Measurements from ENCODE around the gene HYPK.

Gene HYPK

GRCh38 chr15:43800286-43801141, at the start of gene HYPK:
HYPK (plus strand) TSS chr15:43800599; CDS start chr15:43800623, 24 bp downstream.
- TF ChIP-seq GATA2 (IDR thresholded peaks at IDR 0.05; ENCODE audit: low read depth, low read length) (no peak), GATA3 (IDR thresholded peaks at IDR 0.05; ENCODE audit: low read depth, low read length) (no peak)

- TF ChIP-seq GATA3 (IDR thresholded peaks at IDR 0.05; ENCODE audit: low read depth, low read length) (no peak), GATA2 (IDR thresholded peaks at IDR 0.05; ENCODE audit: low read depth, low read length) (no peak)
These were observed 48.5 kb upstream of the HYPK start for GRCh38 chr15:43751885-43752284.

- TF ChIP-seq GATA3 (IDR thresholded peaks at IDR 0.05; ENCODE audit: low read depth, low read length) (no peak), GATA2 (IDR thresholded peaks at IDR 0.05; ENCODE audit: low read depth, low read length) (no peak)
These were observed 37.6 kb upstream of the HYPK start for GRCh38 chr15:43762824-43763223.

- TF ChIP-seq GATA3 (IDR thresholded peaks at IDR 0.05; ENCODE audit: low read depth, low read length) (peak; percentile 79), GATA2 (IDR thresholded peaks at IDR 0.05; ENCODE audit: low read depth, low read length) (peak; percentile 65)
These were observed 36.5 kb upstream of the HYPK start for GRCh38 chr15:43763819-43764446.

GRCh38 chr15:43769584-43770228, 30.7 kb upstream of the HYPK start:
- no peak for TF ChIP-seq GATA2 (IDR thresholded peaks at IDR 0.05; ENCODE audit: low read depth, low read length)
- TF ChIP-seq GATA3 (IDR thresholded peaks at IDR 0.05; ENCODE audit: low read depth, low read length) = no peak

GRCh38 chr15:43771816-43772215, 28.6 kb upstream of the HYPK start:
- TF ChIP-seq GATA2 (IDR thresholded peaks at IDR 0.05; ENCODE audit: low read depth, low read length) = no peak
- TF ChIP-seq GATA3 (IDR thresholded peaks at IDR 0.05; ENCODE audit: low read depth, low read length) = no peak

- TF ChIP-seq GATA2 (IDR thresholded peaks at IDR 0.05; ENCODE audit: low read depth, low read length) (no peak), GATA3 (IDR thresholded peaks at IDR 0.05; ENCODE audit: low read depth, low read length) (no peak)
These were observed 27.8 kb upstream of the HYPK start for GRCh38 chr15:43772624-43773023.

- TF ChIP-seq GATA3 (IDR thresholded peaks at IDR 0.05; ENCODE audit: low read depth, low read length) (no peak), GATA2 (IDR thresholded peaks at IDR 0.05; ENCODE audit: low read depth, low read length) (no peak)
These were observed 26.3 kb upstream of the HYPK start for GRCh38 chr15:43774062-43774461.

- TF ChIP-seq GATA2 (IDR thresholded peaks at IDR 0.05; ENCODE audit: low read depth, low read length) (no peak), GATA3 (IDR thresholded peaks at IDR 0.05; ENCODE audit: low read depth, low read length) (no peak)
These were observed 24.9 kb upstream of the HYPK start for GRCh38 chr15:43775411-43775965.

GRCh38 chr15:43776101-43776717, 24.2 kb upstream of the HYPK start:
- TF ChIP-seq GATA3 (IDR thresholded peaks at IDR 0.05; ENCODE audit: low read depth, low read length) (no peak), GATA2 (IDR thresholded peaks at IDR 0.05; ENCODE audit: low read depth, low read length) (no peak)

- TF ChIP-seq GATA3 (IDR thresholded peaks at IDR 0.05; ENCODE audit: low read depth, low read length) (no peak), GATA2 (IDR thresholded peaks at IDR 0.05; ENCODE audit: low read depth, low read length) (no peak)
These were observed 23.6 kb upstream of the HYPK start, which contains the start of gene ELL3 for GRCh38 chr15:43776718-43777266. ELL3 (minus strand) TSS chr15:43776966; CDS start chr15:43776901, 65 bp downstream.

- TF ChIP-seq GATA3 (IDR thresholded peaks at IDR 0.05; ENCODE audit: low read depth, low read length) (no peak), GATA2 (IDR thresholded peaks at IDR 0.05; ENCODE audit: low read depth, low read length) (no peak)
These were observed 23.0 kb upstream of the HYPK start for GRCh38 chr15:43777267-43777914.

- no peak for TF ChIP-seq GATA3 (IDR thresholded peaks at IDR 0.05; ENCODE audit: low read depth, low read length)
These were observed 21.4 kb upstream of the HYPK start for GRCh38 chr15:43779016-43779415.

All from SH-SY5Y (cell line).